HG03558 (cell line): ENCODE results near the gene NAA38.

Experiments used
- ATAC-seq: cut with Tn5 transposase; IDR thresholded peaks from one replicate; pipeline ENCODE4 v1.9.1; 2021; ENCODE audit warnings: moderate number of reproducible peaks; ENCODE audit not compliant: unreplicated experiment; ENCODE audit errors: extremely low read depth

NAA38 gene

GRCh38 chr17:7854078-7854777 lies 3.1 kb downstream of the NAA38 start:
- ATAC-seq, result no peak

GRCh38 chr17:7853691-7854038 lies 3.7 kb downstream of the NAA38 start:
- no peak for ATAC-seq

- no peak for ATAC-seq
Measured at GRCh38 chr17:7852919-7853690, 4.3 kb downstream of the NAA38 start.

GRCh38 chr17:7852262-7852670 lies 5.1 kb downstream of the NAA38 start:
- ATAC-seq, result no peak

- ATAC-seq, result peak; percentile 41
Measured at GRCh38 chr17:7851438-7852261, 5.7 kb downstream of the NAA38 start.

- no peak for ATAC-seq
Measured at GRCh38 chr17:7850701-7851437, 6.5 kb downstream of the NAA38 start.

- no peak for ATAC-seq
Measured at GRCh38 chr17:7849751-7850504, 7.4 kb downstream of the NAA38 start.

- no peak for ATAC-seq
Measured at GRCh38 chr17:7849130-7849750, 8.1 kb downstream of the NAA38 start.

GRCh38 chr17:7848739-7849129 lies 8.6 kb downstream of the NAA38 start:
- no peak for ATAC-seq

- no peak for ATAC-seq
Measured at GRCh38 chr17:7848131-7848579, 9.2 kb downstream of the NAA38 start.

- no peak for ATAC-seq
Measured at GRCh38 chr17:7846765-7847661, 10.3 kb downstream of the NAA38 start.

GRCh38 chr17:7846063-7846735 lies 11.2 kb downstream of the NAA38 start:
- no peak for ATAC-seq

GRCh38 chr17:7845359-7846062 lies 11.8 kb downstream of the NAA38 start:
- ATAC-seq, result no peak

GRCh38 chr17:7844292-7845154 lies 12.8 kb downstream of the NAA38 start:
- ATAC-seq, result no peak

- no peak for ATAC-seq
Measured at GRCh38 chr17:7843536-7844291, 13.6 kb downstream of the NAA38 start.

- no peak for ATAC-seq
Measured at GRCh38 chr17:7843257-7843535, 14.2 kb downstream of the NAA38 start.
